Astrocyte (in vitro differentiated cells and primary cell): ENCODE results near the gene CCND1. TPM values are rescaled to one million over a fixed set of nuclear protein-coding genes. Genes with fewer than 3 reads are reported as not detected.

ENCODE experiments used
- DNase-seq: peaks from one replicate; pipeline ENCODE4 v3.0.0-alpha.2; 2010; ENCODE audit warnings: low read depth
- FAIRE-seq: peaks from 2 replicates; lab custom pipeline; 2011; peaks lifted over from hg19 to GRCh38; lab: Jason Lieb, UNC
- H2AFZ ChIP-seq: 2 replicates; pipeline ENCODE4 v1.6.0; 2012; ENCODE audit warnings: low read depth, low read length, inconsistent platforms
- H3K27ac ChIP-seq: 2 replicates; pipeline ENCODE4 v1.5.1; 2011; ENCODE audit warnings: low read depth, low read length, inconsistent platforms
- H3K27me3 ChIP-seq: 2 replicates; pipeline ENCODE4 v1.6.0; 2011; ENCODE audit warnings: low read length, inconsistent platforms; ENCODE audit not compliant: insufficient read depth
- H3K36me3 ChIP-seq: 2 replicates; pipeline ENCODE4 v1.5.1; 2011; ENCODE audit warnings: low read length, inconsistent platforms; ENCODE audit not compliant: insufficient read depth
- H3K4me1 ChIP-seq: 2 replicates; pipeline ENCODE4 v1.5.1; 2011; ENCODE audit warnings: low read length, inconsistent platforms; ENCODE audit not compliant: insufficient read depth
- H3K4me2 ChIP-seq: 2 replicates; pipeline ENCODE4 v1.6.0; 2012; ENCODE audit warnings: low read length, inconsistent platforms
- H3K4me3 ChIP-seq: 2 replicates; pipeline ENCODE4 v1.5.1; 2011; ENCODE audit warnings: low read depth, mild to moderate bottlenecking, low read length, inconsistent platforms; ENCODE audit not compliant: insufficient read depth
- H3K79me2 ChIP-seq: 2 replicates; pipeline ENCODE4 v1.6.0; 2012; ENCODE audit warnings: mild to moderate bottlenecking, low read length, inconsistent platforms; ENCODE audit not compliant: insufficient read depth
- H3K9ac ChIP-seq: 2 replicates; pipeline ENCODE4 v1.6.0; 2012; ENCODE audit warnings: mild to moderate bottlenecking, low read length, inconsistent platforms
- H3K9me3 ChIP-seq: 2 replicates; pipeline ENCODE4 v1.5.1; 2012; ENCODE audit warnings: low read depth, mild to moderate bottlenecking, low read length, inconsistent platforms; ENCODE audit not compliant: insufficient read depth
- H4K20me1 ChIP-seq: 2 replicates; pipeline ENCODE4 v1.6.0; 2012; ENCODE audit warnings: low read length, inconsistent platforms; ENCODE audit not compliant: insufficient read depth
- H3K27ac Mint-ChIP-seq: one replicate; pipeline ENCODE4 v1.8.0; 2021; ENCODE audit warnings: mild to moderate bottlenecking, mixed read lengths; ENCODE audit not compliant: unreplicated experiment
- H3K27me3 Mint-ChIP-seq: one replicate; pipeline ENCODE4 v1.8.0; 2021; ENCODE audit warnings: low read depth, mixed read lengths; ENCODE audit not compliant: unreplicated experiment
- H3K36me3 Mint-ChIP-seq: one replicate; pipeline ENCODE4 v1.8.0; 2021; ENCODE audit warnings: low read depth, mixed read lengths; ENCODE audit not compliant: unreplicated experiment
- H3K4me1 Mint-ChIP-seq: one replicate; pipeline ENCODE4 v1.8.0; 2021; ENCODE audit warnings: low read depth, mixed read lengths; ENCODE audit not compliant: unreplicated experiment
- H3K4me3 Mint-ChIP-seq: one replicate; pipeline ENCODE4 v1.8.0; 2021; ENCODE audit warnings: mild to moderate bottlenecking, moderate library complexity, mixed read lengths; ENCODE audit not compliant: unreplicated experiment
- H3K9me3 Mint-ChIP-seq: one replicate; pipeline ENCODE4 v1.8.0; 2021; ENCODE audit warnings: mild to moderate bottlenecking, mixed read lengths; ENCODE audit not compliant: unreplicated experiment
- CTCF ChIP-seq: IDR thresholded peaks from 2 replicates; pipeline ENCODE4 v1.5.1; 2011; ENCODE audit warnings: low read depth, mild to moderate bottlenecking, inconsistent platforms, low read length, moderate library complexity; ENCODE audit not compliant: insufficient read depth
- EZH2 ChIP-seq: IDR thresholded peaks from 2 replicates; pipeline ENCODE4 v1.6.1; 2012; ENCODE audit warnings: mild to moderate bottlenecking, low read length, inconsistent platforms; ENCODE audit not compliant: insufficient read depth
- total RNA-seq: library from RNA; stranded (reverse); gene quantifications from 2 replicates; pipeline ENCODE4 v1.2.1, GENCODE V29; 2021

Gene CCND1
- total RNA-seq, 1 donor from 2014 or later: 482 TPM

DNA sequence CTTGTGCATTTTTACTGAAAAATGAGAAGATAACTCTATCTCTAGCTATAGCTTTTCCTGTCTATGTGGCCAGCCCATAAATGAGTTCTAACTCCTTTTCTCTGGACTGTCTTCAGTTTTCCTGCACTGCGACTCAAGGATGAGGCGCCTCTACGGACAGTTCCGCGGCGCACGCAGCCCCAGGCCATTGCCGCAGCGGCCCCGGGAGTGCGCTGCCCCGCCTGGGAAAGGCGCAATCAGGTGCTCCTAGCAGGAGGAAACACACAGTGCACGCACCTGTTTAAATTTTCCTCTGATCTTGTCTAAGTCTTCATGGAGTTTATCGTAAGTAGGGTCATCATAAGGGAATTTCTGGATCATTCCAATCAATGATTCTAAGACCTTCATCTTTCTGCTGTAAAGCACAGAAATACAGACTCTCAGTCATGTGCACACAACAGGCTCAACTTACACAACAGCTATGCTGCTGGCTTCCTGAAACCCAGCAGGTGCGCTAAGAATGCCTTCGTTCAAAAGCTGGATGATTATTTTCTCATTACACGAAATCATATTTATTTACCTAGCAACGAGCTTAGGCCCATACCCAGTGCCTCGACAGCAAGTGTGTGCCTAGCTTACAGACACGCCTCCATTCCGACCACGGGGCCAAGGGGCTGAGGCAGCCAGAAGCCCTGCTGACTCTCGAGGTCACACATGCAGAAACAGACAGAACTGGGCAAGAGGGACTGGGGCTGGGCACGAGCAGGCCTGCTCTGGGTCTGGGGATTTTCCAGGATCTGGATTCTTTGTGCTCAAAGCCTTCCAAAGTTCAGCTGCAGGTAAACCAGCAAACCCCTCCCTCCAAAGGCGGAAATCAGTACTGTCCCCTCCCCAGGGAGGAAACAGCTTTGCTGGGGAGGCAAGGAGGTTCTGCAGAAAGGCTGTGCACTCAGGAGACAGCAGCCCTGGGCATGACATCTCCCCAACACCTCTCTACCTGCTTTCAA, 27.0 kb downstream of the CCND1 start:
- Histone ChIP-seq H3K4me1 (peaks cover 8% of the 10 kb centered on the region), H3K9ac (no peak overlapping the region), H3K36me3 (peaks cover 31% of the 10 kb centered on the region), H3K9me3 (no peaks in the 10 kb centered on the region), H3K79me2 (peaks cover 15% of the 10 kb centered on the region), H2AFZ (no peak overlapping the region), H3K27me3 (no peaks in the 10 kb centered on the region), H3K27ac (no peak overlapping the region), H3K4me2 (no peak overlapping the region), H3K4me3 (no peak overlapping the region), H4K20me1 (peaks cover 41% of the 10 kb centered on the region)
- no peak for TF ChIP-seq CTCF
- no peak for TF ChIP-seq EZH2
- Mint-ChIP-seq H3K9me3 (no peaks in the 10 kb centered on the region), H3K4me1 (peaks cover 3% of the 10 kb centered on the region), H3K4me3 (no peak overlapping the region), H3K27me3 (peaks cover 2% of the 10 kb centered on the region), H3K36me3 (peaks cover 26% of the 10 kb centered on the region), H3K27ac (no peak overlapping the region)
- DNase-seq (no peak), FAIRE-seq (no peak)

- DNase-seq (no peak), FAIRE-seq (no peak)
- Mint-ChIP-seq H3K36me3 (peaks cover 18% of the 10 kb centered on the region), H3K27ac (no peak overlapping the region), H3K4me1 (peaks cover 13% of the 10 kb centered on the region), H3K9me3 (no peaks in the 10 kb centered on the region), H3K4me3 (no peak overlapping the region), H3K27me3 (no peaks in the 10 kb centered on the region)
- no peaks in the 10 kb centered on the region for H3K9me3 ChIP-seq
- H3K4me1 ChIP-seq: peaks cover 14% of the 10 kb centered on the region
- H3K4me2 ChIP-seq: no peak overlapping the region
- TF ChIP-seq EZH2 (no peak), CTCF (no peak)
- peaks cover 31% of the 10 kb centered on the region for H3K79me2 ChIP-seq
- peaks cover 29% of the 10 kb centered on the region for H3K36me3 ChIP-seq
- H3K9ac ChIP-seq: no peak overlapping the region
- no peaks in the 10 kb centered on the region for H3K27me3 ChIP-seq
- H2AFZ ChIP-seq: no peak overlapping the region
- H4K20me1 ChIP-seq: peaks cover 56% of the 10 kb centered on the region
- H3K27ac ChIP-seq: no peak overlapping the region
- no peak overlapping the region for H3K4me3 ChIP-seq
Measured at GRCh38 chr11:69669486-69669885, 28.5 kb downstream of the CCND1 start.
